Ishikawa (cell line): ENCODE measurements around the gene STX1B.
A peak's percentile ranks its signal among the peaks of the same experiment; 100 is the strongest.

Source experiments
- CEBPB ChIP-seq: IDR thresholded peaks from 2 replicates; pipeline ENCODE4 v1.6.1; 2012
- EP300 ChIP-seq: IDR thresholded peaks from 2 replicates; pipeline ENCODE4 v1.6.1; 2012; ENCODE audit warnings: borderline replicate concordance
- FOXM1 ChIP-seq: IDR thresholded peaks from 2 replicates; pipeline ENCODE4 v1.6.1; 2012; ENCODE audit warnings: low read depth, borderline replicate concordance
- MAX ChIP-seq: IDR thresholded peaks from 2 replicates; pipeline ENCODE4 v1.6.1; 2012
- NFIC ChIP-seq: IDR thresholded peaks from 2 replicates; pipeline ENCODE4 v1.6.1; 2012
- REST ChIP-seq: IDR thresholded peaks from 2 replicates; pipeline ENCODE4 v1.6.1; 2012; ENCODE audit warnings: low read depth, mild to moderate bottlenecking
- TAF1 ChIP-seq: IDR thresholded peaks from 2 replicates; pipeline ENCODE4 v1.6.1; 2012; ENCODE audit warnings: low read depth, mild to moderate bottlenecking
- ZBTB7A ChIP-seq: IDR thresholded peaks from 2 replicates; pipeline ENCODE4 v1.6.1; 2012; ENCODE audit warnings: low read depth

GRCh38 chr16:31033709-31034492 lies 23.5 kb upstream of the STX1B start:
- no peak for TF ChIP-seq REST
- no peak for TF ChIP-seq CEBPB
- TF ChIP-seq MAX, result 0 out of 2 replicates have a peak, but pooled peaks have one; percentile 13
- no peak for TF ChIP-seq ZBTB7A
- no peak for TF ChIP-seq FOXM1
- TF ChIP-seq TAF1, result peak; percentile 41
- no peak for TF ChIP-seq EP300
- TF ChIP-seq NFIC, result no peak
